GM21528 (cell line): ENCODE data around the gene CHST6.
A peak's percentile ranks its signal among the peaks of the same experiment; 100 is the strongest.
"Not testable (repeated sequence)": the region's sequence is repeated elsewhere in the genome, so short reads cannot be mapped to it uniquely, and the experiment has no call there.

ENCODE experiments used
- ATAC-seq: cut with Tn5 transposase; IDR thresholded peaks from one replicate; pipeline ENCODE4 v1.9.1; 2021; ENCODE audit warnings: mild to moderate bottlenecking, moderate library complexity; ENCODE audit not compliant: unreplicated experiment, low FRiP score

Gene CHST6

DNA sequence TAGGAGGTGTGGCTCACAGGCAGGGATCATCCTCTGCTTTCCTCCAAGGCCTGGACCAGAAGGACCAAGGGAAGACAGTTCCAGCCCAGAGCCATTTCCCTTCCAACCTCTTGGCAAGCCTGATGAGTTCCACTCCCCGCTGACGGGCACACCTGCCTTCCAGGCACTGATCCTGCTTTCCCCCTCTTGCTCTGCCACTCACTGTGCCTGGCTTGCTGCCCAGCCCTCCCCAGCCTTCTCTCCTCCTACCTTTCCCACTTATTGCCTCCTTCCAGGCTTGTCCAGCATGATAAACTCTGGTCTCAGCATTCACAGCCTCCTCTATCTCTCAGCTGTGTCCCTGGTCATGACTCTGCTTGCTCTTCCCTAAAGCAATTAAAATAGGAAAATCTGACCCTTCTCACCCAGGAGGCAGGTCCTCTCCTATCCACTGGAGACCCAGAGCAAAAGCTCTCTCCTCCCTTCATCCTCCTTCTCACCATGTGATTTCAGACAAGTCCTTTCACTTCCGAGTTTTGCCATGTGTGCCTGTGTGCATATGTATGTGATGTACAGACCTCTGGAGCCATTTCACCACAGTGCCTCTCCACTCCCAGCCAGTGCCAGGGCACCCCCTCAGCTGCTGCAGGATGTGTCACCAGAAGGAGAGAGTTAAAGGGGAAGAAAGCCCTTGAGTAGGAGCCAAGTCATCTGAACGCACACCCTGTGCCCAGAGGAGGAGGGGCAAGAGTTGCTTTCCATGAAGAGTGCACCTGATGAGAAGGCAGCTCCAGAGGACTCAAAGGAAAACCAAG is 17.4 kb downstream of the CHST6 start:
- no peak for ATAC-seq

DNA sequence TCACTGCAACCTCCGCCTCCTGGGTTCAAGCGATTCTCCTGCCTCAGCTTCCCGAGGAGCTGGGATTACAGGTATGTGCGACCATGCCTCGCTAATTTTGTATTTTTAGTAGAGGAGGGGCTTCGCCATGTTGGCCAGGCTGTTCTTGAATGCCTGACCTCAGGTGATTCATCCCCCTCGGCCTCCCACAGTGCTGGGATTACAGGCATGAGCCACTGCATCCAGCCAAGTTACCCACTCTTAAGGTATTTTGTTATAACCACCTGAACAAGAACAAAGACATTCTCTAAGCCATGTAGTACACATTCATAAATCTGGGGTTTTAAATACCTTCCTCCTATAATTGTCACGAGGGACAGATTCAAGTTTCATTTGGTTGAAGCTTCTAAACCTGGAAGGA is 18.4 kb downstream of the CHST6 start:
- no peak for ATAC-seq

DNA sequence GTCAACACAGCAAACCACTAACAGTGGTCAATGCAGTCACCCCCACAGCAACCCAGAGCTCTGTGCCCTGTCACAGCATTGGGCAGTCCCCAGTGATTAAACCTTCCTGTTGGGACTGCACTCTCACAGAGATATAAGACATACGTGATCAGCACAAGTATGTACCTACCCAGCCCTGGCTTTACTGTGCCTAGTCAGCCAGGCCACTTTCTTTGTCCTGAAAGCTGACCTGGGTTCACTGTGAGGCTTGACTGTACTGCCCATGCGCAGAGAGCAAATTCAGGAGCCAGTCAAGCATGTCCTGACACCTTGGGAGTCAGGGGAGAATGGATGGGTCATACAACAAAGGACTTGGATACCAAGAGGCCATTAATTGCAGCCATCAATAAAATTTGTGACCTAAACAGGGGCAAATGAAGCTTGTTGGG is 19.8 kb downstream of the CHST6 start:
- no peak for ATAC-seq

DNA sequence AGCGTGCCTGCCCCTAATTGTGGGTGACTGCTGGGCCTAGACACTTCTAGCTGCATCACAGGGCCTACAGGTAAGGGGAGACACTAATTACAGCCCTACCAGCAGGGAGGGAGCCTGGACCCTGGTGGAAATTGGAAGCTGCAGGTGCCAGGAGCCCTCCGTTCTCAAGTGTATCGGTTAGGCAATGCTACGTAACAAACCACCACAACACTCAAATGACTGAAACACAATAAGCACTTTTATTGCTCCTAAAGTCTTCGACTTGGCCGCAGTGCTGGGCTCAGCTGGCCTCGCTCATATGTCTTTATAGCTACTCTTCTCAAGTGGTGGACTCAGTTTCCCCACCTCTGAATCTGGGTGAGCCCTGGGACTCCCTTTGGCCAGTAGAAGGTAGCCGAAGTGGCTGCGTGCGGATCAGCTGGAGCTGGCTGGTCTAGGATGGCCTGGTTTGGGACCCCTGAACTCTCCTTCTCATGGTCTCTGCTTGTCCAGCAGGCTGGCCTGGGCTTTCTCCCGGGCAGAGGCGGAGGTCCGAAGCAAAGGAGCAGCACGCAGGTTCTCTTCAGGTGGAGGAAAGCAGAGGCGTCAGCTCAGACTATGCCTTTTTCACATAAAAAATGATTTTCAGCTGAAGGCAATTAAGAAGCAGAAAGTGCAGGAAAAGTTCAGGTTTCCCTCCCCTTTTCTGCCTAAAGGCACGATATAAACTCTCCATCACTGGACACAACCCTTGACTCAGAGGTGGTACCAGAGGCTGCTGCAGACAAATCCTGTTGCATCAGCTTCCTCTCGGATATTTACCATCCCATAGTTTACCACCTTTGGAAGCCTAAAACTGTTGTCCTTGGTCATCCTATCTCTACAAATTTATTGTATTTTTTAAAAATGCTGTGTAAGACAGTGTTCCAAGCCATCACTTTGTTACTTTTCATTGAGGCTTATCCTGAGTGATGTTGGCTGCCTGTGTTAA is 22.0 kb downstream of the CHST6 start:
- no peak for ATAC-seq

DNA sequence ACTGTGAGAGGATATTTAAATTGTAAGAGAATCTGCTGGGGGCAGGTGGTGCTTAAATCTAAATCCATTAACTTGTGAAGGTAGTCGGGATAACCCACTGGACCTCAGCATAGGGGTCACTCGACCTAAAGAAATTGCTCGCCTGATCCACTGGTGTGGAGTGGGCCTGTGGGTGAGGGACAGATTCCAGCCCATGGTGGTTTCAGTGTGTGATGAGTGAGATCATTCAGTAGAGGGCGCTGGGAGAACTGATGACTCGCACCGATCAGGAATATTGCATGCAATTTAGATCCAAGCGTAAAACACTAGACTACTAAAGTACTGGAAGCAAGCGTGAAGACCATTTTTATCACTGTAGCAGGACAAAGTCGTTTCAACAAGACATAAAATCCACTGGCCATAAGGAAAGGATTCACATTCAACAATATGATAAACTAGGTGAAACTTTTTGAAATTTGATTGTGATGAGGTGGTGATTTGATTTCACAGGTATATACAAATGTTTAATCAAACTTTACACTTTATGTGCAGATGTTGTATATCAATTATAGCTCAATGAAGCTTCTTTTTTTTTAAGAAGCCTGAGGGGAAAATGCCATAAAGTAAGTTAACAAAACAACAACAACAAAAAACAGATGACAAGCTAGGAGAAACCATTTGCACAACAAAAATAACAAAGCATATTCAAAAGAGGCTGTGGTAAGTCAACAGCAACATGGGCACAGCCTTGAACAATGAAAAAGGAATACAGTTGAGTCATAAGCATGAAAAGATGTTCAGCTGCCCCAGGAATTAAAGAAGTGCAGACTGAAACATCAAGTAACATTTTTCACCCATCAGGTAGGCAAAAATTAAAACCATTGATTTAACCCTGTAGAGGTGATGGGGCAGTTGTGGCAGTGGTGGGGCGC is 23.3 kb downstream of the CHST6 start:
- peak; percentile 73 for ATAC-seq

DNA sequence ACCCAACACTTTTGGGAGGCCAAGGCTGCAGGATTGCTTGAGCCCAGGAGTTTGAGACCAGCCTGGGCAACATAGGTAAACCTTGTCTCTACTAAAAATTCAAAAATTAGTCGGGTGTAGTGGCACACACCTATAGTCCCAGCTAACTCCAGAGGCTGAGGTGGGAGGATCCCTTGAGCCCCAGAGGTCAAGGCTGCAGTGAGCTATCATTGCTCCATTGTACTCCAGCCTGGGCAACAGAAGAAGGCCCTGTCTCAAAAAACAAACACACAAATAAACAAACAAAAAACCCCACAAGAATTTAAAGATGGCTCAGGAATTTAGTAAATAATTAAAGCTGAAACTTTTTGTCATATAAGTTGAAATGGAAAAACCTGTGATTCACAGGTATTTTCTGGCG is 28.5 kb downstream of the CHST6 start:
- no peak for ATAC-seq

DNA sequence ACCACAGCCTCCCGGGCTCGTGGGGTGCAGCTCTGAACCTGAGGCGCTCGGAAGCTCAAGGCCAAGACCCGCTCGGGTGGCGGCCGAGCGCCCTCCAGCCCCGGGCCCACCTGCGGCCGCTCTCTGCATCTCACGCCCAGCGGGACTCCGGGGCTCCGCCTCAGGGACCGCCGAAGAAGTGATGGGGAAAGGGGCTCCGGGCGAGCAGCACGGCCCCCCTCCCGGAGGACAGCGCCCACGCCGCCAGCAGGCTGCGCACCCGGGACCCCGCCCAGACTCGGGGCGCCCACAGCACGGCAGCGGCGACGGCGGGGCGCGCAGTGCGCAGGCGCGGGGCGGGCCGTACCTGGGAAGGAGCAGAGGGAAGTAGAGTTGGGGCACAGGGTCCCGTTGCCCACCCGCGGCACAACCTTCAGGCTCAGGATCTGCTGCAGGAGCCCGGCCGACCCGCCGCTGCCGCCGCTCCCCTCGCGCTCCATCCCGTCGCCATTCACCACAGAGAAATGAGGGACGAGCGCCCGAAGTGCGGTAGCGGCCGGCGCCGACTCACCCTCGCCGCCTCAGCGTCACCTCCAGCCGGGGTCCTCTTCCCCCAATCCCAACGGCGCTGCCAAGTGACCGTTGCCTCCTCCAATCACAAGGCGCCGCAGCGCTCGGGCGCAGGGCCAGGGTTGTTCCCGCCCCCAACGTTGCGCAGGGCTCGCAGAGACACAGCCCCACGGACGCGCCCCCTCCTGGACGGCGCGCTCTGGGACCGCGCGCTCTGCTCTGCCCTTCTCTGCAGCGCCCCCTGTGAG is 30.9 kb downstream of the CHST6 start, which contains the start of gene TMEM170A:
TMEM170A (minus strand) TSS at position 568 of the 797 bp plus-strand sequence; CDS start at position 479, 89 bp downstream.
- ATAC-seq, result peak; percentile 95

DNA sequence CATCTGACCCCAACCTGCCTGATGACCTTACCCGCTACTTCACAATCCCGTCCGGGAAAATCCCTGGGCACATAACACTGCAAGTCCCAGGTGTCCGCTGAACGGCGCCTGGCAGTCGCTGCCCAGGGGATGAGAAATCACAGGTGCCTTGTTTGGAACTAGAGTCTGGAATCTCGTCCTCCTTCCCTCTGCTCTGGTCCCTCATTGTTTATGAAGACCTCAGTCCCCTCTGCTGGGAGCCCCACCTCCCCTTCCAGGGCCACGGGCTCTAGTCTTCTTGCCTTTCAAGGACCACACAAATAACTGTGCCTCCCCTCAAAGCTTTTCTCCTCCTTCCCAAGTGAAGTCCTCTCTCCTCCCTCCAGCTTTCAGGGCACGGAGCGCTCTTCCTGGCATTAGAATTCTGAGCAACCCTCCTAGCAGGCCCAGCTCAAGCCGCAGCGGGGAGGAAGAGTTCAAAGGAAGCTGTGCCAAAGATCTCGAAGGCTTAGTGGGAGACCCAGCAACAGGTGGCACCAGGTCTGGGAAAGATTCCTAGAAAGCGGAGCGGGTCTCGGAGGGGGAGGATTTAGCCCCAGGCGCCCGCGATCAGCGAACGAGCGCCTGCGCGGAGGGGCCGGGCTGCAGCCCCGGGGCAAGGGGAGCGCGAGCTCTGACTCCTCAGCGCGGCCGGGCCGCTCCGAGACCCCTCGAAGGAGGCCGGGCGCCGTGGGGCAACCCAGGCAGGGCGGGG is 31.7 kb downstream of the CHST6 start:
- ATAC-seq, result peak; percentile 26

DNA sequence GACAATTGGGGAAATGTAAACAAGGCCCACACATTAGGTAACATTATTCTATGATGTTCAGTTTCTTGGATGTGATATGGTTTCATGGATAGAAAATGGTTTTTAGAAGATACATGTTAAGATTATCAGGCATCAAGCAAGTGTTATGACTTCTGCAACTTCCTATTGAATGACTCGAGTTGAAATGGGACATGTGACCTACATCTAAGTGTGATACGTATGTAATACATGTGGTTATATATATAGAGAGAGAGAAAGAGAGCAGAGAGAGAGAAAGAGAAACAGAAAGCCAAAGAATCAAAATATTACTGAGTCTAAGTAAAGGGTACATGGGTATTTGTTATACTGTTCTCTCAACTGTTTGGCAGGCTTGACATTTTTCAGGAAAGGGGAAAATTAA is 32.4 kb downstream of the CHST6 start:
- no peak for ATAC-seq

DNA sequence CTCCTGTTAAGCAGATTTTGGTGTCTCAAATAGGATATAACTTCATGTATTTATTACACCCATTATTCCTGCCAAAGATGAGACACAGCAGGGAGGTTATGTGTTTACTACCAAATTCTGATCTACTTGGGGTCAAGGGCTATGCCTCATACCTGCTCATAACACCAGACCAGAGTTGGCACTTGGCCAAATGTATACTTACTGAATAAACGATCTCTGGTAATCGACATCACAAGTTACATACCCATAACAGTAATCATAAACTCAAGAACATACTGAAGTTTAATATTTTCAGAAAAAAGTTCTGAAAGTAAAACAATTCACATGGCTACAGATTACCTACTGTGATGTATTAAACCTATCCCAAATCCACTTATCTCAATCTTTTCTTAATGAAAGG is 33.7 kb downstream of the CHST6 start:
- ATAC-seq, result no peak

DNA sequence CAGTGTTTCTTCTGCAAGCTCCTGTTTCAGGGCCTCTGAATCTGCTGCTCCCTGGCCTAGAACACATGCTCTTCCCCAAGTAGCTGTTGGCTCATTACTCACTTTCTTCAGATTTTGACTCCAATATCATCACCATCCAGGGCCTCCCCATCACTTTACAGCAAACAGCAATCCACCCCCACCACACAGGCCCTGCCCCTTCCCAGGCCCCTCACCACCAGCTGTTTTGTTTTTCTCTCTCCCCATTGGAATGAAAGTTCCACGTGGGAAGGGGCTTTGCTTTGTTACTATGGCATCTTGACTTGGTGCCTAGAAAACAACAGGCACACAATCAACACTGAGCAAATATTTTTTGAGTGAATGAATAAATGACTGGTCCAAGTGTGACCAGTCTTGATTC is 34.8 kb downstream of the CHST6 start:
- ATAC-seq, result no peak

DNA sequence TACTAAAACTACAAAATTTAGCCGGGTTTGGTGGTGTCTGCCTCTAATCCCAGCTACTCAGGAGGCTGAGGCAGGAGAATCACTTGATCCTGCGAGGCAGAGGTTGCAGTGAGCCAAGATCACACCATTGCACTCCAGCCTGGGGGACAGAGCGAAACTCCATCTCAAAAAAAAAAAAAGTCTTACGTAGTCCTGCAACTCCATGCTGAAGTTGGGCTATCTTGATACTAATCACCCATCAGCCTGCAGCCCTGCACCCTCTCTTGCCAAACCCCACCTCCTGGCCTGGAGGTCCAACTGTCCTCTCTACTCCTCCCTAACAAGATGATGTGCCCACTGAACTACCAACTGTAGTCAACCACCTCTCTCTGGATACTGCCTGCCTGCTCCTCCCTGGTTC is 35.5 kb downstream of the CHST6 start:
- ATAC-seq, result no peak

DNA sequence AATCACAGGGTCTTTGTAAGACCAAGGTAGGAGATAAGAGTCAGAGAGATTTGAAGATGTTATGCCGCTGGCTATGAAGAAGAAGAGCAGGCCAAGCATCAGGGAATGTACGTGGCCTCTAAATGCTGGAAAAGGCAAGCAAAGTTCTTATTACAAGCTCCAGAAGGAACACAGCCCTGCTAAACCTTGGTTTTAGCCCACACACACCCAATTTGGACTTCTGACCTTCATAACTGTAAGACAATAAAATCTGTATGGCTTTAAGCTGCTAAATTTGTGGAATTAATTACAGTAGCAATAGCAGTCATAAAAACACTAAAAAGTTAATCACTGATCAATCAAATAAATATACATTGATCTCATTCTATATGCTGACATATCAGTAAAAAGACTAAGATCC is 36.8 kb downstream of the CHST6 start:
- no peak for ATAC-seq

DNA sequence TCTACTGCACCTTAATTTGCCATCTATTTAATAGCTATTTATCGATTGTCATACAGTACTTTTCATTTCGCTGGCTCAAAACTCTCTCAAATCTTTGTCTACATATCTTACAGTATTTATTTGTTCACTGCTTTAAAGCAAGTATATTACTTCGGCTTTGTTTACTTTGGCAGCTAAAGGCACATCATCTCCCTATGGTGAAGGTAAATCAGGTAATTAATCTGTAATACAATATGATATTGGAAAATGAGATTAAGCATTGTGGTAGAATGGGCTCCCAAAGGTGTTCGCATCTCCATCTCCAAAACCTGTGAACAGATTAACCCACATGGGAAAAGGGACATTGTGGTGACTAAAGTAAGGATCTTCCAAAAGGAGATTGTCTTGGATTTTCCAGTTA is 37.2 kb downstream of the CHST6 start:
- no peak for ATAC-seq

DNA sequence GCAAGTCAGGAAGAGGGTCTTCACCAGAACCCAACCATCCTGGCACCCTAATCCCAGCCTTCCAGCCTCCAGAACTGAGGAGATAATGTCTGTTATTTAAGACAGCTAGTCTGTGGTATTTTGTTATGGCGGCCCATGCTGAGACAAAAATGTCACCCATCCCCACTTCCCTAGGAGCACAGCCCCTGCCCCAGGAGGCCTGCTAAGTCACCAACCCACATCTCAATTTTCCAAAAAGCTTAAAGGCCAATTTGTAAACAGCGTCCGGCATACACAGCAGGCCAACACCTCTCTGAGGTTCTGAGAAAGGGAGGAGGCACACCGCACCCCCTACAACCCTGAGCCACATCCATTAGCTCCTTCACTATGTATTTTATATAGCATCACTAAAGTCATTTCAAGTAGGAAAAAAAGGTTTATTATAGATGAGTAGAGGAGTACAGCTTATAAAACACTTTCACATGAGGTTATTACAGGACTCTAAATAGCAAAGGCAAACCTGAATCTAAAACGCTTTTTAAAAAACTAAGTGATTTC is 37.7 kb downstream of the CHST6 start:
- no peak for ATAC-seq

DNA sequence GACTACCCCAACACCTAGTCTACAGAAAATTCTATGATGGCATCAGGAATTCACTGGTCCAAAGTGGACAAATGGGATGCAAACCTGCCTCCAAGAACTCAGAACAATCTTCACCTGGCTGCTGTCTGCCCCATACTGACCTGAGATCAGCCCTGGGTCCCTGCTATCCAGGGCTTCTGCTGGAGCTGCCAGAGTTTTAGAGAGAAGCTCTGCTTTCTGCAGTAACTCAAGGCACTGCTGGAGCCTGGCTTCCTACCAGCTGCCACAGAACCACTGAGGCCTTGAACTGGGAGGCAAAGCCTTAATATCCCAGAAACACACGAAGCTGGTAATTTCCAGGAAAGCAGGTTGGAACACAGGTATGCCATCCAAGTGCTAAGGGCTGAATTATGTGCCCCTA is 38.3 kb downstream of the CHST6 start:
- ATAC-seq, result no peak

DNA sequence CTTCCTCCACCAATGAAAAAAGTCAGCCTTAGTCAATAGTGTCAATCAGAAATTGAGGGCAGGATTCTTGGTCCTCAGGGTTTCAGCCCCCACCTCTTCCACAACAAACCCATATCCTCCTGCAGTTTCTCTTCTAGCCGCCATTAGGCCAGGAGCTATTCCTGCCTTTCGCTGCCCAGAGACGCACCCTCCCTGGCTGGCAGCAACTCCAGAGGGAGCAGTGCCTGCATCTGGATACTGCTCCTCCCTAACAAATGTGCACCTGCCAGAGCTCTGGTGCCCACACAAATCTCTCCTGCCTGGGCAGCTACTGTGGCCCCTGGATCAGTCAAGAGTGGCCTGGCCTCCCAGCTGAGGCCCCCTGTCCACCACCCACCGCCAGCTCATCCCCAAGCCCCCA is 38.8 kb downstream of the CHST6 start:
- not testable (repeated sequence) for ATAC-seq

DNA sequence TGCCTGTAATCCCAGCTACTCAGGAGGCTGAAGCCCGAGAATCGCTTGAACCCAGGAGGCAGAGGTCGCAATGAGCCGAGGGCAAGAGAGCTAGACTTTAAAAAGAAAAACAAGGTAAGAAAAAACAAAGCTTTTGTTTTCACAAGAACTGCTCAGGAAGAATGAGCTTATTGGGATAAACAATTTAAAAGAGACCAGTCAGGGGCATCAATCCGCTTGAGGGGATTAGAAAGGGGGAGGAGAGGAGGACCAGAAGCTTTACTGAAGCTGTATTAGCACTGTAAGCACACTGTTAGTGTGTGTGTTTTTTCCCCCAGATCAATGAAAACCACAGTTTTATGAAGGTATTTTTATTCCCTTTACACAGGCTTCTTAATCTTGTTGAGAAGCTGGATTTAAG is 39.6 kb downstream of the CHST6 start:
- no peak for ATAC-seq
